IPS-18c (cell line): ENCODE measurements around the gene FCHSD2.

Source experiments
- H3K4me3 ChIP-seq: 2 replicates; pipeline ENCODE4 v1.7.0; 2013; ENCODE audit warnings: low read depth, mild to moderate bottlenecking, low read length, moderate library complexity; ENCODE audit not compliant: insufficient read depth
- H3K9me3 ChIP-seq: one replicate; pipeline ENCODE4 v1.6.1; 2013; ENCODE audit warnings: mild to moderate bottlenecking, low read length, moderate library complexity; ENCODE audit not compliant: control insufficient read depth, insufficient read depth

FCHSD2 gene

DNA sequence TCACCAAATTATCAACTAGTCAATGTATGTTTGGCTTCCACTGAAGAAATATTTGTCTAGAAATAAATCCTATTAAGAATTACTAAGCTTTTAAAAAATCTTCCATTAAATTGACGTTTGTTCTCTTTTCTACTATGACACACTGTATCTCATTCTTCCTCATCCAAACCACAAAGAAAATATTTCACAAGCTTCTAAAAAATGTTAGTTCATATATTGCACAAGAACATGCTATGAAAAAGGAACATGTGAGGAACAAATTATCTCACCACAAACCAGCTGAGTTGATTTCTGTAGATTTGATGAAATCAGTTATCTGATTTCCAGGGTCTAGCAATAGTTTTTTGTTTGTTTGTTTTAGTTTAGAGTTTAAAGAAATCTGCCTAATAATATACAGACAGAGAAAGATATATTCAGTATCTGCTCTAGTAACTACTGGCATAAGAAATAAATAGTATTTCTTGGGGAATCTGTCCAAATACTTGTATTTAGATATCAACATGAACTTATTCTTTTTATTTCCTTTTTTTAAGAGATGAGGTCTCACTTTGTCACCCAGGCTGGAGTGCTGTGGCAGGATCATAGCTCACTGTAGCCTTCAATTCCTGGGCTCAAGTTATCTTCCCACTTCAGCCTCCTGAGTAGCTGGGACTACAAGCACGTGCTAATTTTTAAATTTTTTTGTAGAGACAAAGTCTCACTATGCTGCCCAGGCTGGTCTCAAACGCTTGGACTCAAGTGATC lies 166.2 kb downstream of the FCHSD2 start:
- Histone ChIP-seq H3K9me3 (no peaks in the 10 kb centered on the region), H3K4me3 (no peak overlapping the region)

DNA sequence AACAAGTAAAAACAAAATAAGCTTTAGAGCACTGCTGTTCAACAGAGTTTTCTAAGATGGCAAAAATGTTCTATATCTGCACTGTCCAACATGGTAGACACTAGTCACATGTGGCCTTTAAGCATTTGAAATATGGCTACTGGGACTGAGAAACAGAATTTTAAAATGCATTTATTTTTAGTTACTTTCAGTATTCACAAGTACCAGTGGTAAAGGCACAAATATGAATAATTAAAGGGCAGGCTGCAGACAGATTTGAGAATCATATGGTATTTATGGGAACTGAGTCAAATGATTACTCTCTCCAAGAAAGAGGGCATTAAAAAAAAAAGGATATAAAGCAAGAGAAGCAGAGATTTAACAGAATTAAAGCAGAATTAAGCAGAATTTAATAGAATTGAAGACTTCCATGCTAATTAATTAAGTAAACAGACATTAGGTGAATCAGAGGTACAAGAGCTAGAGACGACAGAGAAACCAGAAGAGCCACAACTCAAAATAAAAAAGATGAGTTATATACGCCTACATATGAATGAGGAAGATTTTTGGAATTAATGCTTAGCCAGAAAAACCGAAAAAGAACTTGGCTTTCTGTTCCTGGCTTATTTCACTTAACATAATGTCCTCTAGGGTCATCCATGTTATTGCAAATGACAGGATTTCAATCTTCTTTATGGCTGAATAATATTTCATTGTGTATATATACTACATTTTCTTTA lies 167.5 kb downstream of the FCHSD2 start:
- no peaks in the 10 kb centered on the region for H3K9me3 ChIP-seq
- H3K4me3 ChIP-seq: no peak overlapping the region

DNA sequence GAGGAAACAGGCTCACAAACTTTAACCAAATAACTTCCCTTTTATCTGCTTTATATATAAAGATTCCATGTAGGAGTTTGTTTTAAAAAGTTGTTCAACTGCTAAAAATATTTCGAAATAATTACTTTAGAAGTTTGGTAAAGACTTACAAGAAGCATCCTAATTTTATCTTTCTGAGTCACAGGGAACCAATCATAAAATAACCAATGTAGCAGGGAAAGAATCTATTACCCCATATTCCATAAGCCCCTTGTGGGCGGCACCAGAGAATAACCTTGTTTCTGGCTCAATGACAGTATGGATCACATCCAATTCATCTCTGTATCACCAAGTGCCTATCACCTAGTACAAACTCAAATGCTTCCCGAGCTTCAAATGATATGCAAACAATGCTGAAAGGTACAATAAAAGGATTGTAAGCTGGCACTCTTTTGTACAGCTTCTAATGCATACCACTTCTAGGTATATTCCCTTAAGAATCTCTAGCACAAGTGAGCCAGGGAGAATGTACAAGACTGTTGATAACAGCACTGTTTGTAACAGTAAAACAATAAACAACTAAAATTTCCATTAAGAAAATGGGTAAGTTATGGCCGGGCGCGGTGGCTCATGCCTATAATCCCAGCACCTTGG lies 169.5 kb downstream of the FCHSD2 start:
- no peak overlapping the region for H3K4me3 ChIP-seq
- H3K9me3 ChIP-seq: no peaks in the 10 kb centered on the region

GRCh38 chr11:72971192-72971967 lies 170.7 kb downstream of the FCHSD2 start:
- H3K9me3 ChIP-seq: no peaks in the 10 kb centered on the region
- no peak overlapping the region for H3K4me3 ChIP-seq

DNA sequence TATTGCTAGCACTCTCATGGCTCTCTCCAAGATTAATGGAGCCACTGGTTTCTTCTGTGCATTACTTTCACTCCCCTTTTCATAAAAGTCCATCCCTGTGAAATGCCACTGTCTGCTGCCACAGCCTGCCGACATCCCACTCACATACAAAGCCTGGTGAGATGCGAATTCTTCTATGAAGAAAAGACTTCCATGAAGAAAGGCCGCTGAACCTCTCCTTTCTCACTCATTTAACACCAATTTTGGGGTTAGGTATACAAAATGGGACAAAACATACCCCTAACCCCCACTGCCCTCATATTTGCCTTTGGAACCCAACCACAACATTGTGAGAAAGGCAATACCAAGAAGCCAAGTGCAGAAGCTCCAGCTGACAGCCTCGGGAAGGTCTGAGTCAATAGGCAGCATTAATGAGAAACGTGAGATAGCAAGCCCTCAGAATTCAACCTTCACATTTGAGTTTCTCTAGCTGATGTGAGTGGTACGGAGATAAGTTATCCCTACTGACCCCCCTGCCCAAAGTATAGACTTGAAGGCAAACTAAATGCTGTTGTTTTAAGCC lies 171.5 kb downstream of the FCHSD2 start:
- H3K4me3 ChIP-seq: no peak overlapping the region
- H3K9me3 ChIP-seq: no peaks in the 10 kb centered on the region

DNA sequence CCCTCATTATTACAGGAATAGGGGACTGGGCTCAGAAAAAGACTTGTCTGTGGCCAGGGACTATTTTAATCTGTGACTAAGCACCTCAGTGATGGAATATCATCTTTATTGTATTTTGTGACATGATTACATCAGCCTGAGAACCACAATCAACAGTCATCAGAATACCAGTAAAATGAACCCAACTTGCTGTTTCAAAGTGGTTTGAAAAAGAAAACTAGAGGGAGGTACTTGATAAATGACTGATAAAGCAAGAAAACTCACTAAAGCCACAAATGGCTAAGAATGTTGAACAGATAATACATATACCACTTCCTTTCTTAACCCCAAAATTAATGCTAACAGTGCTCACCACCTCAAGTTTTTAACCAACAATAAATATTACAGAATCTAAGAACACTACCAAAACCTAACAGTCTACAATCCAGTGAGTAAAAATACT lies 172.2 kb downstream of the FCHSD2 start:
- H3K9me3 ChIP-seq: no peaks in the 10 kb centered on the region
- no peak overlapping the region for H3K4me3 ChIP-seq

DNA sequence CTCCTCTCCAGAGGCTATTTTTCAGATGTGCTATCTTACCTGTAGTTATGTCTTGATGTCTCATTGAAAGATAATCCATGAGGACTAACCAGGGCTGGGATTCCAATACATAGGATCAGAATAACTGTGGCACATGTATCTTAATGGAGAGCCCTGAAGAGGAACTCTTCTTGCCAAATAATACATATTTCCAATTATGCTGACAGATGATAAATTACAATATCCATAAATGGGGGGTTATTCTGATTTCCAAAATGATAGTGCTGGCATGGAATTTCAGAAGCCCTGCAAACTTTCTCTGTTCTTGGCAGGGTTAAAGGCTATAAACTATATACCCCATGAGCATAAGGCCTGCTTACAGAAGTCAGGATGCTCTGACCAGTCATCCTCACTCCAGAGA lies 173.7 kb downstream of the FCHSD2 start:
- H3K4me3 ChIP-seq: no peak overlapping the region
- no peaks in the 10 kb centered on the region for H3K9me3 ChIP-seq

DNA sequence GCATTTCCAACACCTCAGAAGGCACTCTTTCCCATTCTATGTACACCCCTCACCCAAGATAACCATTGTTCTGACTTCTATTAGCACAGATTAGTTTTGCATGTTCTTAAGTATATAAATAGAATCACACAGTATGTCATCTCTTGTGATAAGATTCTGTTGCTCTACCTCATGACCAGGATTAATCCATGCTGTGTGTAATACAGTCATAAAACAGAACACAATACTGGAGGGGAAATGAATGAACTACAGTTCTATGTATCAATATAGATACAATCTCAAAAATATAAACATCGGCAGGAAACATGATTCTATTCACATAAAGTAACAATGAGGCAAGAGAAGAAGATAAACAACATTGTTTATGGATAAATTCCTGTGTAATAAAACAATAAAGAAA lies 176.4 kb downstream of the FCHSD2 start:
- H3K9me3 ChIP-seq: no peaks in the 10 kb centered on the region
- H3K4me3 ChIP-seq: no peak overlapping the region

DNA sequence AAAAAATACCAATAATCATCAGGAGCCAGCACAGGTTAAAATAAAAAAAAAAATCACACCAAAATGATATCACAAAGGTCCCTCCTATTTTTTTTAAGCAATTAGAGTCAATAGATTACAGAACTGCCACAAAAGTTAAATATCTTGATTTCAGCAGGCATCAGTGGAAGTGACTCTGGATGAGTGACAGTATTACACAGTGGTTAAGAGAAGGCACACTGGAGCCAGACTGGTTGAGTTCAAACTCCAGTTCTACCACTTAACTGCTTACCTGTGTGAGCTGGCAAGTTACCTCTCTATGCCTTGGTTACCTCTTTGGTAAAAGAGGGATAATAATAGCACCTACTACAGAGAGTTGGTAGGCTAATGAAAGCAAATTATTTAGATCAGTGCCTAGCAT lies 179.4 kb downstream of the FCHSD2 start:
- Histone ChIP-seq H3K4me3 (no peak overlapping the region), H3K9me3 (no peaks in the 10 kb centered on the region)

GRCh38 chr11:72962084-72962483 lies 180.0 kb downstream of the FCHSD2 start:
- Histone ChIP-seq H3K4me3 (no peak overlapping the region), H3K9me3 (no peaks in the 10 kb centered on the region)

- Histone ChIP-seq H3K9me3 (no peaks in the 10 kb centered on the region), H3K4me3 (no peak overlapping the region)
Observed at GRCh38 chr11:72959998-72960731, 182.0 kb downstream of the FCHSD2 start.

DNA sequence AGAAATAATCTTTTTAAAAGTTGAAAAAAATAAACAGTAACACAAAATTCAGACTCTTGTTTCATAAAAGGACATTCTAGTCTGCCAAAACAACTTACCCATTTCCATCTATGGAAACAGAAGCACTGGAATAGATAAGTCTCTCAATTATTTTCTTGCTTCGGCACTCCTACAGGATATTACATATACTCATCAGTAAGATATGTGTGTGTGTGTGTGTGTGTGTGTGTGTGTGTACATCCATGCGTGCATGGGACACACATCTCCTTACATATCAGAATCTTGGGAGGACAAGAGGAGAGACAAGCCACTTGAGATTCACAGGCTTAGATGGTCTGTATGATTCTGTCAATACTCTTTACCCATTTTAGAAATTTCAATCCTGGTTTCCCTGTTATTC lies 183.3 kb downstream of the FCHSD2 start:
- no peaks in the 10 kb centered on the region for H3K9me3 ChIP-seq

GRCh38 chr11:72955466-72955865 lies 186.7 kb downstream of the FCHSD2 start:
- Histone ChIP-seq H3K4me3 (no peak overlapping the region), H3K9me3 (no peaks in the 10 kb centered on the region)

More for the DNA sequence above, 183.3 kb downstream of the FCHSD2 start:
- no peak overlapping the region for H3K4me3 ChIP-seq

DNA sequence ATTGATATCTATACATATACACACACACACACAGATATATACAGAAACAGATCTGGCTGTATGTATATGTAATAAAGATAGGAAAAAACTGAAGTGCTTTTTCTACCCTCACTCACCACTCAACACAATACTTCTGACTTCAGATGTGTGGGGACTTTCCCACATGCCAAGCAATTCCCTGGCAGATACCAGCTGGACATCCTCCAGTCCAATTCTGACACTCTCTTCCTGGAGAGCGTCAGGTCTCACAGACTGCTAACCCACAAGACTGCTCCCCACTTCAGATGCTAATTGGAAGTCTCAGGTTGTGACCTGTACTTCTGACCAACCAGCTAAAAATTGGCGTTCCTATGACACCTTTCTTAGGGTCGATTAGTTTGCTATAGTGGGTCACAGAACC lies 187.3 kb downstream of the FCHSD2 start:
- Histone ChIP-seq H3K9me3 (no peaks in the 10 kb centered on the region), H3K4me3 (no peak overlapping the region)

GRCh38 chr11:72953637-72954036 lies 188.5 kb downstream of the FCHSD2 start:
- H3K9me3 ChIP-seq: no peaks in the 10 kb centered on the region
- H3K4me3 ChIP-seq: no peak overlapping the region

GRCh38 chr11:72951888-72952287 lies 190.2 kb downstream of the FCHSD2 start:
- H3K4me3 ChIP-seq: no peak overlapping the region
- H3K9me3 ChIP-seq: no peaks in the 10 kb centered on the region

DNA sequence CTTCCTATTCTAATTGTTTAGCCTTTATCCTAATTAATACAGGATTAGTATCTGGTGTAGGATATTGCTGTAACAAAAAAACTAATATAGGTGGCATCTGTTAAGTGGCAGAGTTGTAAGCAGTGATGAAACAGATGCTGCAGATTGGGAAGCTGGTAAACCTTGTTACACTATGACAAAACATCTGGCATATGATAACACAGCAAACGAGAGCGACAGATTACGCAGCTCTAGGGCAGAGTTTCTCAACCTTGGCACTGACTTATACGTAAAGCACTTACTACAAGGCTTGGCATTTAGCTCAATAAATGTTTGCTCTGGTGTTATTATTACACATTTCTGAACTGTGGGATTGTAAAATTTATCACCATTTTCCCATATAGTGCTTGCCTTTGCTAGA lies 190.9 kb downstream of the FCHSD2 start:
- Histone ChIP-seq H3K4me3 (no peak overlapping the region), H3K9me3 (no peaks in the 10 kb centered on the region)
